Stomach (tissue), 4 donors: Measurements from ENCODE around the gene RNF220.

Experiments
- CTCF ChIP-seq, 7 experiments: fragments of 450-650 bp in 4 of 7; fragments of 200-600 bp in 3 of 7; sonication (generic) in 3 of 7; IDR thresholded peaks; one replicate each; pipeline ENCODE4 v1.5.1; 2016 to 2019; ENCODE audit warnings: antibody characterized with exemption in 7 of 7, control low read depth in 2 of 7, mild to moderate bottlenecking in 1 of 7
- POLR2AphosphoS5 ChIP-seq, 3 donors: sonication (generic); formaldehyde crosslinking; IDR thresholded peaks; one replicate each; pipeline ENCODE4 v1.6.1; 2016; ENCODE audit warnings: antibody characterized with exemption in 3 of 3

DNA sequence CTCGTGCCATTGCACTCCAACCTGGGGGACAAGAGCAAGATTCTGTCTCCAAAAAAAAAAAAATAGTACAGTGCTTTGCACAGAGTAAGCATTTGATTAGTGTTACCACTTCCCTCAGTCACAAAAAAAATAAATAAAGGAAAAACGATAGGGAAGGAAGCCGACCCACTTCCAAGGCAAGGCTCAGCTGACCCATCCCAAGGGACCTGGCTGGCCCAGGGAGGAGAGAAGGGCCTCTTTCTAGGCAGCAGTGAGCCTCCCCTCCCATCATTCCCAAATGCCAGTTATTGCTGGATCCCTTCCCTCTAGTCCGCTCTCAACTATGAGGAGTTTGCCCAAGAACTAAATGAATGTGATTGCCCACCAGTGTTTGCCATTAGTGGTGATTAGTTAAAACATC is 191.5 kb downstream of the RNF220 start:
- TF ChIP-seq CTCF (IDR thresholded peaks at IDR 0.05) (no peak), POLR2AphosphoS5 (IDR thresholded peaks at IDR 0.05) (no peak)
